Measurements from ENCODE around the gene APBB2. TPM values are rescaled to one million over a fixed set of nuclear protein-coding genes. Genes with fewer than 3 reads are reported as not detected.
A peak's percentile ranks its signal among the peaks of the same experiment; 100 is the strongest.

Gene APBB2
- total RNA-seq: 10 to 100 TPM; 56.1 to 64.8 TPM
- 63.0 TPM for polyA plus RNA-seq (2013, experiment 1 of 2)
- 57.6 TPM for polyA plus RNA-seq (2013, experiment 2 of 2)
- long read RNA-seq, experiment 1, partial matches to known transcripts: 3 of 11 reads
- long read RNA-seq, experiment 1, other reads (novel, unspliced or antisense): 7 of 11 reads
- long read RNA-seq, experiment 2, full-length matches to known transcripts: 27 of 77 reads
- long read RNA-seq, experiment 2, partial matches to known transcripts: 13 of 77 reads
- long read RNA-seq, experiment 2, other reads (novel, unspliced or antisense): 37 of 77 reads
- long read RNA-seq, experiment 3, full-length matches to known transcripts: 33 of 114 reads
- long read RNA-seq, experiment 3, partial matches to known transcripts: 27 of 114 reads
- long read RNA-seq, experiment 3, other reads (novel, unspliced or antisense): 54 of 114 reads
- long read RNA-seq, experiment 4, transcript APBB2-204 (7 exons, 1,681 nt): major isoform, 5 of 10 reads
- long read RNA-seq, experiment 4, partial matches to known transcripts: 0 of 10 reads
- long read RNA-seq, experiment 4, other reads (novel, unspliced or antisense): 5 of 10 reads

DNA sequence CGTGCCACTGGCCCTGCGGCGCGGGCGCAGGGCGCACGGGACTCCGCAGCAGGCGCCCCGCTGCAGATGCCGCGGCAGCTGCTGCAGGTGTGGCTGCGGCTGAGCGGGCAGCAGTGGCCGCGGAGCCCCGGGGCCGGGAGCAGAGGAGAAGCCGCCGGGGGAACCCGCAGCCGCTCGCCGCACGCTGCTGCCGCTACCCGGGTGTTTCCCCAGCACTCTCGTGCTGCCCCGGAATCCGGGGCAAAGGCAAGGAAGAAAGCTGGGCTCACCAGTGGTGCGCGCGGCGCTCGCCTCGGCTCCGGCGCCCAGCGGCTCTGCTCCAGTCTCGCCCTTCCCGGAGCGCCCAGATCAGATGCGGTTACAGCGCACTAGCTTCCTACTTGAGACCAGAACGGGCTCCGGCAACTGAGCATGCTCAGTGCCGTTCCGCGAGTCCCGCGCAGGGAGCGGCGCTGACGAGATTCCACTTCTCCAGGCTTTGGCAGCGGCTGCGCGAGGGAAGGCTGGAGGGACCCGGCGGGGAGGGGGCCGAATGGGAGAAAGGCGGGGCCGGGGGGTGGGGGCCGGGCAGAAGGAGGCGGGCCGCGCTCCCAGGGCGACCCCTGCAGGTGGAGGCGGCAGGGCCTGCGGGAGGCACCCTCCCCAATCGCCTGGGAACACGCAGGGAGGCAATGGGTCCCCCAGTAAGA is at the start of gene APBB2:
Gene APBB2, minus strand, starts transcription at position 407 of the 689 bp plus-strand sequence. CDS start 181,288 bp downstream, outside the sequence.
- 0% methylated on average over 32 to 71 of the region's 71 CpGs for WGBS, 2 experiments (ENCODE audit: insufficient coverage in 1 of 2, insufficient read length in 1 of 2)
- Histone ChIP-seq H3K4me3 (ENCODE audit: low read length) (peak within 1 kb of the TSS; percentile 91), H3K4me1 (ENCODE audit: control insufficient read depth, insufficient read depth, low read length) (peaks cover 3% of the 10 kb centered on the region), H3K9ac (ENCODE audit: extremely low read depth, low read length, poor library complexity, severe bottlenecking) (peak within 1 kb of the TSS; percentile 35), H3K27me3 (ENCODE audit: control insufficient read depth, insufficient read depth, low read length, poor library complexity, severe bottlenecking) (no peaks in the 10 kb centered on the region), H3K27ac (ENCODE audit: low read depth, low read length) (peak within 1 kb of the TSS; percentile 39), H3K36me3 (ENCODE audit: control insufficient read depth, insufficient read depth, low read length) (no peaks in the 10 kb centered on the region), H3K9me3 (ENCODE audit: control insufficient read depth, low read length) (no peaks in the 10 kb centered on the region)
- Mint-ChIP-seq H3K4me1 (peaks cover 26% of the 10 kb centered on the region), H3K27me3 (ENCODE audit: insufficient read depth) (peaks cover 6% of the 10 kb centered on the region), H3K27ac (peak within 1 kb of the TSS; percentile 72), H3K9me3 (no peaks in the 10 kb centered on the region), H3K36me3 (ENCODE audit: low read depth) (no peaks in the 10 kb centered on the region), H3K4me3 (peak within 1 kb of the TSS; percentile 77)
- DNase-seq: peak; percentile 99
- TF ChIP-seq, protein P1, sequence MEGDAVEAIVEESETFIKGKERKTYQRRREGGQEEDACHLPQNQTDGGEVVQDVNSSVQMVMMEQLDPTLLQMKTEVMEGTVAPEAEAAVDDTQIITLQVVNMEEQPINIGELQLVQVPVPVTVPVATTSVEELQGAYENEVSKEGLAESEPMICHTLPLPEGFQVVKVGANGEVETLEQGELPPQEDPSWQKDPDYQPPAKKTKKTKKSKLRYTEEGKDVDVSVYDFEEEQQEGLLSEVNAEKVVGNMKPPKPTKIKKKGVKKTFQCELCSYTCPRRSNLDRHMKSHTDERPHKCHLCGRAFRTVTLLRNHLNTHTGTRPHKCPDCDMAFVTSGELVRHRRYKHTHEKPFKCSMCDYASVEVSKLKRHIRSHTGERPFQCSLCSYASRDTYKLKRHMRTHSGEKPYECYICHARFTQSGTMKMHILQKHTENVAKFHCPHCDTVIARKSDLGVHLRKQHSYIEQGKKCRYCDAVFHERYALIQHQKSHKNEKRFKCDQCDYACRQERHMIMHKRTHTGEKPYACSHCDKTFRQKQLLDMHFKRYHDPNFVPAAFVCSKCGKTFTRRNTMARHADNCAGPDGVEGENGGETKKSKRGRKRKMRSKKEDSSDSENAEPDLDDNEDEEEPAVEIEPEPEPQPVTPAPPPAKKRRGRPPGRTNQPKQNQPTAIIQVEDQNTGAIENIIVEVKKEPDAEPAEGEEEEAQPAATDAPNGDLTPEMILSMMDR (conservative IDR thresholded peaks at IDR 0.05): peak; percentile 94

DNA sequence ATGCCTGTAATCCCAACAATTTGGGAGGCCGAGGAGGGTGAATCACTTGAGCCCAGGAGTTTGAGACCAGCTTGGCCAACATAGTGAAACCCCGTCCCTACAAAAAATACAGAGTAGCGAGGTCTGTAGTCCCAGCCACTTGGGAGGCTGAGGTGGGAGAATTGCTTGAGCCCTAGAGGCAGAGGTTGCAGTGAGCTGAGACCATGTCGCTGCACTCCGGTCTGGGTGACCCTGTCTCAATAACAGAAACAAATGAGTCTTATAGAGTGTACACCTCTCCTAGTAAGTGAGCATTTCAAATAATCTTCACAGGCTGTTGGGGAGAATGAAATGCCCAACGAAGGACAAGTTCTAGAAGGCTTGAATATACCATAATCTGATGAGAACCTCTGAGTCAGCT is 47.9 kb upstream of the APBB2 start:
- 88 to 98% methylated on average over 4 to 6 of the region's 6 CpGs for WGBS, 2 experiments (ENCODE audit: insufficient coverage in 1 of 2, insufficient read length in 1 of 2)
- Histone ChIP-seq H3K4me3 (ENCODE audit: low read length) (no peak overlapping the region), H3K27ac (ENCODE audit: low read depth, low read length) (no peak overlapping the region), H3K9me3 (ENCODE audit: control insufficient read depth, low read length) (no peaks in the 10 kb centered on the region), H3K36me3 (ENCODE audit: control insufficient read depth, insufficient read depth, low read length) (peaks cover 79% of the 10 kb centered on the region), H3K9ac (ENCODE audit: extremely low read depth, low read length, poor library complexity, severe bottlenecking) (no peak overlapping the region), H3K4me1 (ENCODE audit: control insufficient read depth, insufficient read depth, low read length) (peaks cover 12% of the 10 kb centered on the region), H3K27me3 (ENCODE audit: control insufficient read depth, insufficient read depth, low read length, poor library complexity, severe bottlenecking) (no peaks in the 10 kb centered on the region)
- Mint-ChIP-seq H3K4me1 (peaks cover 28% of the 10 kb centered on the region), H3K27ac (no peak overlapping the region), H3K4me3 (no peak overlapping the region), H3K9me3 (no peaks in the 10 kb centered on the region), H3K36me3 (ENCODE audit: low read depth) (peaks cover 66% of the 10 kb centered on the region), H3K27me3 (ENCODE audit: insufficient read depth) (no peaks in the 10 kb centered on the region)
- no peak for DNase-seq
- TF ChIP-seq, protein P1 (conservative IDR thresholded peaks at IDR 0.05): no peak

DNA sequence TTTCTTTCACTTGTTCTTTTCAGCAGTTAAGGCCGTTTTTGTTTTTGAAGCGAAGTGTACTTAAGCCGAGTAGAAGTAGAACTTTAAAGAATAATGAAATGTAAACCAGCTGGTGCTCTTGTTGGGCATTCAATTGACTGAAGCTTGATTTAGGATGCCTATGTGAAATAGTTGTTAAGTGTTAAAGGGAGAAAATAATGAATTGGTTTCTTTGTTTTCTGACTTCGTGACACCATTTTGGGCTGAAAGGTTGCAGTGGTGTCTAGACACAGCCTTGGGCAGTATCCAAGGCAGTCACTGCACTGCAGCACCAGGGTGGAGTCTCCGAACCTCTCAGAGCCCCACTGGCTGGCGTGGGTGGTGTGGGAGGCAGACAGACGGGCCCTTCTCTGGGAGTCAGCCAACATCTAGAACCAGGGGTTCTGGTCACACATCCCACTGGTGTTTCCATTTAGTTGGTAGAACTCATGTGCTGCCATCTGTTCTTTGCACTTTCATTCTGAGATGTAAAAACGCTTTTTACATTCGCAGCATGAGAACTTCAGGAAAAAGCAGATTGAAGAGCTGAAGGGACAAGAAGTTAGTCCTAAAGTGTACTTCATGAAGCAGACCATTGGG is 45.9 kb upstream of the APBB2 start:
- H3K4me1 Mint-ChIP-seq: peaks cover 36% of the 10 kb centered on the region

More for the DNA sequence above, 45.9 kb upstream of the APBB2 start:
- H3K9me3 Mint-ChIP-seq: no peaks in the 10 kb centered on the region
- Histone ChIP-seq H3K27ac (ENCODE audit: low read depth, low read length) (no peak overlapping the region), H3K4me3 (ENCODE audit: low read length) (no peak overlapping the region), H3K27me3 (ENCODE audit: control insufficient read depth, insufficient read depth, low read length, poor library complexity, severe bottlenecking) (peaks cover 10% of the 10 kb centered on the region), H3K36me3 (ENCODE audit: control insufficient read depth, insufficient read depth, low read length) (peaks cover 62% of the 10 kb centered on the region), H3K9ac (ENCODE audit: extremely low read depth, low read length, poor library complexity, severe bottlenecking) (no peak overlapping the region), H3K9me3 (ENCODE audit: control insufficient read depth, low read length) (no peaks in the 10 kb centered on the region), H3K4me1 (ENCODE audit: control insufficient read depth, insufficient read depth, low read length) (peaks cover 12% of the 10 kb centered on the region)
- WGBS, 2 experiments (ENCODE audit: insufficient coverage in 1 of 2, insufficient read length in 1 of 2): 94 to 96% methylated on average over 6 to 9 of the region's 9 CpGs
- H3K4me3 Mint-ChIP-seq: no peak overlapping the region
- H3K27me3 Mint-ChIP-seq (ENCODE audit: insufficient read depth): peaks cover 6% of the 10 kb centered on the region
- no peak overlapping the region for H3K27ac Mint-ChIP-seq
- TF ChIP-seq, protein P1 (conservative IDR thresholded peaks at IDR 0.05): no peak
- DNase-seq: no peak
- H3K36me3 Mint-ChIP-seq (ENCODE audit: low read depth): peaks cover 49% of the 10 kb centered on the region

Measured in endodermal cell (in vitro differentiated cells).